Small intestine (tissue), 7 donors: Measurements from ENCODE around the gene ADM5. TPM values are rescaled to one million over a fixed set of nuclear protein-coding genes. Genes with fewer than 3 reads are reported as not detected.

Source experiments
- DNase-seq, 2 donors: peaks; one replicate each; pipeline versions ENCODE4 v3.0.0 to v3.0.0-alpha.2; 2013
- FAIRE-seq: peaks from 2 replicates; lab custom pipeline; 2012; peaks lifted over from hg19 to GRCh38; lab: Jason Lieb, UNC
- H3K27ac ChIP-seq, 3 donors: one replicate each; pipeline ENCODE4 v1.5.1; 2013; ENCODE audit warnings: low read length in 2 of 3, mild to moderate bottlenecking in 2 of 3, control low read depth in 1 of 3, inconsistent platforms in 1 of 3, low read depth in 1 of 3, moderate library complexity in 1 of 3
- H3K27me3 ChIP-seq, 3 donors: one replicate each; pipeline ENCODE4 v1.6.1; 2013; ENCODE audit warnings: low read length in 3 of 3, inconsistent platforms in 1 of 3; ENCODE audit not compliant: control insufficient read depth in 3 of 3, insufficient read depth in 3 of 3
- H3K36me3 ChIP-seq, 3 donors: one replicate each; pipeline ENCODE4 v1.6.1; 2013; ENCODE audit warnings: low read length in 3 of 3, inconsistent platforms in 1 of 3, low read depth in 1 of 3, mild to moderate bottlenecking in 1 of 3, moderate library complexity in 1 of 3; ENCODE audit not compliant: control insufficient read depth in 3 of 3, insufficient read depth in 2 of 3
- H3K4me1 ChIP-seq, 3 donors: one replicate each; pipeline ENCODE4 v1.6.1; 2013; ENCODE audit warnings: low read length in 2 of 3, inconsistent platforms in 1 of 3, low read depth in 1 of 3, mild to moderate bottlenecking in 1 of 3, moderate library complexity in 1 of 3; ENCODE audit not compliant: control insufficient read depth in 3 of 3, insufficient read depth in 2 of 3
- H3K4me3 ChIP-seq, 3 donors: one replicate each; pipeline ENCODE4 v1.5.1; 2013; ENCODE audit warnings: low read length in 3 of 3, control low read depth in 1 of 3, inconsistent platforms in 1 of 3, low read depth in 1 of 3, mild to moderate bottlenecking in 1 of 3, moderate library complexity in 1 of 3
- H3K9me3 ChIP-seq, 2 donors: one replicate each; pipeline ENCODE4 v1.6.1; 2013; ENCODE audit warnings: low read depth in 1 of 2, low read length in 1 of 2; ENCODE audit not compliant: control insufficient read depth in 2 of 2, insufficient read depth in 1 of 2
- WGBS, 3 donors: extraction: QIAGEN DNeasy Blood & Tissue Kit; methylation state at CpG; one replicate each; pipeline ENCODE4 v1.1.7; 2013; 5-methylcytosine and 5-hydroxymethylcytosine counted together
- polyA plus RNA-seq, 4 donors: library from polyadenylated mRNA; stranded (reverse) in 3 of 4; unstranded in 1 of 4; fragments of 200-250 nt in 3 of 4; fragments of 120-200 nt in 1 of 4; gene quantifications; one replicate each; pipeline versions ENCODE4 v1.2.1 to v1.2.3, GENCODE V29; 2013
- donor health status: healthy with polysubstance abuse.
- donor health status: control.
- donor health status: control.
- donor health status: Bipolar disorder and iron deficiency.
- donor health status: healthy.

The ADM5 gene
- polyA plus RNA-seq, 4 donors = 0.27 to 2.7 (median 0.84) TPM; not detected in 1

- no peak overlapping the region for H3K4me3 ChIP-seq
- no peaks in the 10 kb centered on the region for H3K9me3 ChIP-seq
- peaks cover 0 to 15% (median 5%) of the 10 kb centered on the region in 3 donors for H3K4me1 ChIP-seq
- peaks cover 0 to 29% (median 0%) of the 10 kb centered on the region in 3 donors for H3K27me3 ChIP-seq
- no peak overlapping the region for H3K27ac ChIP-seq
- 91 to 93% (median 92%) methylated on average over 24 to 27 of the region's 27 CpGs for WGBS, 3 donors
- H3K36me3 ChIP-seq = peaks cover 12 to 78% (median 16%) of the 10 kb centered on the region in 3 donors
- DNase-seq (no peak), FAIRE-seq (no peak)
These were observed 2.8 kb upstream of the ADM5 start for GRCh38 chr19:49686503-49687088.

- Histone ChIP-seq H3K4me1 (peaks cover 0 to 15% (median 5%) of the 10 kb centered on the region in 3 donors), H3K4me3 (no peak overlapping the region), H3K27me3 (peaks cover 0 to 33% (median 0%) of the 10 kb centered on the region in 3 donors), H3K36me3 (peaks cover 12 to 73% (median 12%) of the 10 kb centered on the region in 3 donors), H3K9me3 (no peaks in the 10 kb centered on the region), H3K27ac (no peak overlapping the region)
- no peak for DNase-seq
- no peak for FAIRE-seq
- WGBS, 3 donors = 73 to 82% (median 77%) methylated on average over 11 to 12 of the region's 12 CpGs
These were observed 2.2 kb upstream of the ADM5 start for GRCh38 chr19:49687150-49687549.

GRCh38 chr19:49687566-49688316, 1.7 kb upstream of the ADM5 start:
- DNase-seq (no peak), FAIRE-seq (no peak)
- Histone ChIP-seq H3K4me1 (peaks cover 0 to 15% (median 5%) of the 10 kb centered on the region in 3 donors), H3K27ac (no peak overlapping the region), H3K9me3 (no peaks in the 10 kb centered on the region), H3K36me3 (peaks cover 8 to 67% (median 9%) of the 10 kb centered on the region in 3 donors), H3K4me3 (no peak overlapping the region), H3K27me3 (peaks cover 0 to 39% (median 0%) of the 10 kb centered on the region in 3 donors)
- 66 to 79% (median 77%) methylated on average over 25 to 26 of the region's 26 CpGs for WGBS, 3 donors

- Histone ChIP-seq H3K27ac (no peak overlapping the region), H3K9me3 (no peaks in the 10 kb centered on the region), H3K36me3 (peaks cover 8 to 58% (median 9%) of the 10 kb centered on the region in 3 donors), H3K4me3 (no peak overlapping the region), H3K4me1 (peaks cover 0 to 15% (median 5%) of the 10 kb centered on the region in 3 donors), H3K27me3 (peaks cover 0 to 46% (median 0%) of the 10 kb centered on the region in 3 donors)
- DNase-seq = peak in 1 of 2 donors; percentile 26
- FAIRE-seq = no peak
- WGBS, 3 donors = 71 to 80% (median 76%) methylated on average over 11 to 12 of the region's 12 CpGs
These were observed 762 bp upstream of the ADM5 start for GRCh38 chr19:49688531-49689132.

- no peak for FAIRE-seq
These were observed 773 bp downstream of the ADM5 start for GRCh38 chr19:49690079-49690655.

GRCh38 chr19:49690656-49691242, 1.4 kb downstream of the ADM5 start, which contains the start of gene CPT1C:
TSS of gene CPT1C (plus strand) at chr19:49691116. CDS start at chr19:49692253, 1,137 bp downstream.
- H3K36me3 ChIP-seq = peaks cover 4 to 37% (median 8%) of the 10 kb centered on the region in 3 donors
- H3K9me3 ChIP-seq = no peaks in the 10 kb centered on the region
- H3K4me1 ChIP-seq = peaks cover 0 to 15% (median 5%) of the 10 kb centered on the region in 3 donors
- FAIRE-seq (no peak), DNase-seq (peak; percentile 59 to 63)
- whole genome bisulfite sequencing, 3 donors = 3 to 5% (median 4%) methylated on average over 38 of the region's 38 CpGs
- H3K27me3 ChIP-seq = peaks cover 0 to 46% (median 0%) of the 10 kb centered on the region in 3 donors
- H3K27ac ChIP-seq = peak within 1 kb of the TSS in 2 of 3 donors; percentile 27 to 42
- peak within 1 kb of the TSS in 2 of 3 donors; percentile 34 to 42 for H3K4me3 ChIP-seq

More at GRCh38 chr19:49690079-49690655, 773 bp downstream of the ADM5 start:
- 16 to 26% (median 18%) methylated on average over 32 to 39 of the region's 39 CpGs for WGBS, 3 donors
- no peaks in the 10 kb centered on the region for H3K9me3 ChIP-seq
- no peak for DNase-seq
- peaks cover 6 to 42% (median 8%) of the 10 kb centered on the region in 3 donors for H3K36me3 ChIP-seq
- H3K4me3 ChIP-seq = peak overlapping the region in 2 of 3 donors; percentile 34 to 42
- H3K4me1 ChIP-seq = peaks cover 0 to 15% (median 5%) of the 10 kb centered on the region in 3 donors
- H3K27ac ChIP-seq = peak overlapping the region in 2 of 3 donors; percentile 27 to 42
- peaks cover 0 to 46% (median 0%) of the 10 kb centered on the region in 3 donors for H3K27me3 ChIP-seq

GRCh38 chr19:49691243-49692146, 2.1 kb downstream of the ADM5 start:
- Histone ChIP-seq H3K9me3 (no peaks in the 10 kb centered on the region), H3K27me3 (peaks cover 0 to 46% (median 0%) of the 10 kb centered on the region in 3 donors), H3K36me3 (peaks cover 0 to 29% (median 8%) of the 10 kb centered on the region in 3 donors), H3K27ac (peak overlapping the region in 1 of 3 donors; percentile 42), H3K4me3 (peak overlapping the region in 1 of 3 donors; percentile 42), H3K4me1 (peaks cover 0 to 15% (median 5%) of the 10 kb centered on the region in 3 donors)
- WGBS, 3 donors = 10 to 16% (median 14%) methylated on average over 39 of the region's 39 CpGs
- FAIRE-seq (no peak), DNase-seq (peak in 1 of 2 donors; percentile 50)
